ENCODE results near the gene GLYR1.

DNA sequence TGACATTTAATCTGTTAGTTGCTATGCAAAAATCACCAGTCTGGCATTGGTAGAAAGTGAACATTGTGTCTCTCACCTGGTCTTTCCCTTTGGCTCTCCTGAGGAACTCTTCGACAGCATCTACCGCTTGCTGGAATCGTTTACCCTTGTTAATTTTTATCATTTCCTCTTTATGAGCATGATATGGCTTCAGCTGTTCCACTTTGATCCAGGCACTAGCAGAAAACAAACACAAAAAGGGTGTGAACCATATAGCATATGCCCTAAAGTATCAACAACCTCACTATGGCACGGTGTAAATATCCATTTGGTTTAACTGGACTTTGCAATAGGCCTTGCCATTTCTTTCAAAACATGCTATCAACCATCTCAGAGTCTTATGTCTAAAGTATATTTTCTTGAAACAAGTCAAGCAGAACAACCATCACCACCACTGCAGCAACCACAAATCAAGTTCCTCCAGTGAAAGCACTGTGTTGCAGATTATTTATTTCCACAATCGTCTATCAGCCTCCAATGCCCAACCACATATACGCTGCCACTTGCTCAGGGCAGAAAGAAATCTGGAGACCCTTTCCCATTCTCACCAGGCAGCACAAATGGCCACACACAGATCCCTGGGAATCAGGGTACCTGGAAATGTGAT is 14.3 kb downstream of the GLYR1 start:
- TF ChIP-seq, protein P1, sequence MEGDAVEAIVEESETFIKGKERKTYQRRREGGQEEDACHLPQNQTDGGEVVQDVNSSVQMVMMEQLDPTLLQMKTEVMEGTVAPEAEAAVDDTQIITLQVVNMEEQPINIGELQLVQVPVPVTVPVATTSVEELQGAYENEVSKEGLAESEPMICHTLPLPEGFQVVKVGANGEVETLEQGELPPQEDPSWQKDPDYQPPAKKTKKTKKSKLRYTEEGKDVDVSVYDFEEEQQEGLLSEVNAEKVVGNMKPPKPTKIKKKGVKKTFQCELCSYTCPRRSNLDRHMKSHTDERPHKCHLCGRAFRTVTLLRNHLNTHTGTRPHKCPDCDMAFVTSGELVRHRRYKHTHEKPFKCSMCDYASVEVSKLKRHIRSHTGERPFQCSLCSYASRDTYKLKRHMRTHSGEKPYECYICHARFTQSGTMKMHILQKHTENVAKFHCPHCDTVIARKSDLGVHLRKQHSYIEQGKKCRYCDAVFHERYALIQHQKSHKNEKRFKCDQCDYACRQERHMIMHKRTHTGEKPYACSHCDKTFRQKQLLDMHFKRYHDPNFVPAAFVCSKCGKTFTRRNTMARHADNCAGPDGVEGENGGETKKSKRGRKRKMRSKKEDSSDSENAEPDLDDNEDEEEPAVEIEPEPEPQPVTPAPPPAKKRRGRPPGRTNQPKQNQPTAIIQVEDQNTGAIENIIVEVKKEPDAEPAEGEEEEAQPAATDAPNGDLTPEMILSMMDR (IDR thresholded peaks at IDR 0.05): no peak
- TF ChIP-seq POLR2A (IDR thresholded peaks at IDR 0.05): no peak

All from Peyer's patch (tissue), 4 donors.